ENCODE results near the gene LZTS3.
A peak's percentile ranks its signal among the peaks of the same experiment; 100 is the strongest.

LZTS3 gene

GRCh38 chr20:3177746-3178485, 4.6 kb upstream of the LZTS3 start:
- H3K36me3 ChIP-seq: no peaks in the 10 kb centered on the region
- no peak for TF ChIP-seq CTCF (IDR thresholded peaks at IDR 0.05)
- H3K4me1 ChIP-seq (ENCODE audit: control insufficient read depth in 1 of 2, insufficient read depth in 1 of 2, low read depth in 1 of 2, low read length in 1 of 2): peaks cover 12 to 13% of the 10 kb centered on the region in 2 experiments
- no peaks in the 10 kb centered on the region for H3K9me3 ChIP-seq
- no peak overlapping the region for H3K4me3 ChIP-seq (ENCODE audit: low read depth in 1 of 2, low read length in 1 of 2)
- no peak overlapping the region for H3K27ac ChIP-seq
- peaks cover 42% of the 10 kb centered on the region for H3K27me3 ChIP-seq

- no peak overlapping the region for H3K4me3 ChIP-seq (ENCODE audit: low read depth in 1 of 2, low read length in 1 of 2)
- peaks cover 12 to 18% of the 10 kb centered on the region in 2 experiments for H3K4me1 ChIP-seq (ENCODE audit: control insufficient read depth in 1 of 2, insufficient read depth in 1 of 2, low read depth in 1 of 2, low read length in 1 of 2)
- no peak for TF ChIP-seq CTCF (IDR thresholded peaks at IDR 0.05)
- H3K27ac ChIP-seq: no peak overlapping the region
- no peaks in the 10 kb centered on the region for H3K36me3 ChIP-seq
- peaks cover 69% of the 10 kb centered on the region for H3K27me3 ChIP-seq
- H3K9me3 ChIP-seq: no peaks in the 10 kb centered on the region
These were observed 1.9 kb upstream of the LZTS3 start for GRCh38 chr20:3175270-3175669.

- H3K4me3 ChIP-seq (ENCODE audit: low read depth in 1 of 2, low read length in 1 of 2): peak overlapping the region; percentile 81 to 96
- H3K9me3 ChIP-seq: no peaks in the 10 kb centered on the region
- no peak overlapping the region for H3K27ac ChIP-seq
- H3K4me1 ChIP-seq (ENCODE audit: control insufficient read depth in 1 of 2, insufficient read depth in 1 of 2, low read depth in 1 of 2, low read length in 1 of 2): peaks cover 12 to 18% of the 10 kb centered on the region in 2 experiments
- no peak for TF ChIP-seq CTCF (IDR thresholded peaks at IDR 0.05)
- no peaks in the 10 kb centered on the region for H3K36me3 ChIP-seq
- peaks cover 75% of the 10 kb centered on the region for H3K27me3 ChIP-seq
These were observed 1.3 kb upstream of the LZTS3 start for GRCh38 chr20:3174442-3175261.

- Histone ChIP-seq H3K27ac (peak overlapping the region; percentile 10), H3K4me3 (ENCODE audit: low read depth in 1 of 2, low read length in 1 of 2) (peak overlapping the region; percentile 81 to 96), H3K27me3 (peaks cover 83% of the 10 kb centered on the region), H3K4me1 (ENCODE audit: control insufficient read depth in 1 of 2, insufficient read depth in 1 of 2, low read depth in 1 of 2, low read length in 1 of 2) (peaks cover 12 to 18% of the 10 kb centered on the region in 2 experiments), H3K36me3 (no peaks in the 10 kb centered on the region), H3K9me3 (no peaks in the 10 kb centered on the region)
- TF ChIP-seq CTCF (IDR thresholded peaks at IDR 0.05): peak; percentile 31
These were observed 477 bp upstream of the LZTS3 start for GRCh38 chr20:3173610-3174441.
